Muscle layer of colon (tissue), 2 donors: ENCODE measurements around the gene MAGI2.

Source experiments
- H3K27ac ChIP-seq: one replicate; pipeline ENCODE4 v1.7.0; 2013; ENCODE audit warnings: low read depth, mild to moderate bottlenecking, low read length, moderate library complexity
- H3K27me3 ChIP-seq, 2 donors: one replicate each; pipeline ENCODE4 v1.7.0; 2013; ENCODE audit warnings: low read length in 2 of 2, mild to moderate bottlenecking in 2 of 2; ENCODE audit not compliant: insufficient read depth in 2 of 2, control insufficient read depth in 1 of 2
- H3K36me3 ChIP-seq: one replicate; pipeline ENCODE4 v1.7.0; 2013; ENCODE audit warnings: mild to moderate bottlenecking, low read length; ENCODE audit not compliant: insufficient read depth
- H3K4me1 ChIP-seq: one replicate; pipeline ENCODE4 v1.7.0; 2013; ENCODE audit warnings: mild to moderate bottlenecking, low read length; ENCODE audit not compliant: insufficient read depth
- H3K4me3 ChIP-seq, 2 donors: one replicate each; pipeline ENCODE4 v1.7.0; 2013; ENCODE audit warnings: low read length in 2 of 2, low read depth in 1 of 2, mild to moderate bottlenecking in 1 of 2, moderate library complexity in 1 of 2
- H3K9ac ChIP-seq: one replicate; pipeline ENCODE4 v1.7.0; 2013; ENCODE audit warnings: low read length
- H3K9me3 ChIP-seq: one replicate; pipeline ENCODE4 v1.7.0; 2013; ENCODE audit warnings: mild to moderate bottlenecking, low read length
- donor health status: abdominal sarcoma.
- donor health status: Adenocarcinoma of cecum.

Gene MAGI2

DNA sequence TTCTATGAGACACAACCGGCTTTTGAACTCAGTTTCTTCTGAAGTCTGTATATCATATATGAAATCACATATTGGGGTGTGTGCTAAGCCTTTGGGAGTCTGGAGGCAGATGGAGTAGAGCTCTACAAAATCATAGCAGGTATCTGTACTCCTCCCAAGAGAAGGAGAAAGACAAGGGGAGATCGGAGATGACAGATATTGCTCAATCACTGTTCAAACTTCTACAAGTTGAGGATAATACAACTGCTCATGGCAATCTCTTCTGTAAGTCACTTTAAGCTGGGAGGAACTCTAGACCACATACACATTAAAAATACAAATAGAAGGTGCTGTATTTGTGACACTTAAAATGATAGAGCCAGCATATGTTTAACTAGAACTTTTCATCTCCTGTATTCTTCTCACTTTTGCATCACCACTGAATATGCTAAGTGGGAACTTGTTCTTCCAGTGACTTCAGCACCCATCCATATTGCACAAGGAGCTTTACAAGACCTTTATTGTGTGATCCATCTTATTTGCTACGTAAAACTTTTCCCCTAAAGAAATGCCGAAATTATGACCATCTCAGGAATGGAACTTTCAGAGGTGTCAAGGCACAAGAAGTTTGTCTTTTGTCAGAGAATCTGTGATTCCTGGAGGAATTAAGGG lies 1273.5 kb downstream of the MAGI2 start:
- H3K9me3 ChIP-seq, result no peaks in the 10 kb centered on the region
- no peak overlapping the region for H3K27ac ChIP-seq
- no peak overlapping the region for H3K4me3 ChIP-seq
- H3K9ac ChIP-seq, result no peak overlapping the region
- peaks cover 4% of the 10 kb centered on the region for H3K4me1 ChIP-seq
- no peaks in the 10 kb centered on the region for H3K27me3 ChIP-seq
- no peaks in the 10 kb centered on the region for H3K36me3 ChIP-seq

DNA sequence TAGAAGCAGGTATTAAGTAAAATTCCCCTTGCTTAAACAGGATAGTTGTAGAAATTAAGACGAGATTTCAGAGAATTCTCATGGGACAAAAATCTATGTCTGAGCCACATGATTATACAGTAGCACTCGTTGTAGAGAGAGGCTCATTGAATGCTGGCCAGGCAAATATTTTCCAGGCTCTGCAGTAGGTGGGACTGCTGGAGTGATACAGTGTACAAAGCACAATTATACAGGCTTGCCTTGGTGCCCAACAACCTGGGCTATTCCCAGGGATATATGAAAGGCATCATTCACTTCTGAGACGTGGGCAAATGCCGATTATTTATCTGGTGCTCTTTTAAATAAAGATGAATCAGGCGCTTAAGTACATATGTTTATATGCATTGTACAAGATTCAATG lies 1274.3 kb downstream of the MAGI2 start:
- H3K27me3 ChIP-seq, result no peaks in the 10 kb centered on the region

DNA sequence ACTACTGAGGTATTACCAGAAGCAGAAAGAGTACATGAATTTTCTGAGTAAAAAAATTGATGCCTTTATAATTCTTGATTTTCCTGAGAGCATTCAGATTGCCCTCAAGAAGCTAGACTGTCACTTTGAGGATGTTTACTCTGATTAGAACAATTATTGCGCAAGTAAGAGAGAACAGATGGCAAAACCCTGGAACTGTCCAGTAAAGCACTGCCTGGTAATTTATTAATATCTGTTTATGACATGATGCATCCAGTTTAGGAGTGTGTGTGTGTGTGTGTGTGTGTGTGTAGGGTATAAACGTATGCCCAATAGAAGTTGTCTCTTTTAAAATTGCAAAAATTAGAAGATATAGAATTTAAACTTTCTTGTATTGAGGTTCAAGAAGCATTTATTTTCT lies 1275.1 kb downstream of the MAGI2 start:
- Histone ChIP-seq H3K27me3 (no peaks in the 10 kb centered on the region), H3K36me3 (no peaks in the 10 kb centered on the region), H3K4me1 (peaks cover 4% of the 10 kb centered on the region), H3K27ac (no peak overlapping the region), H3K9ac (no peak overlapping the region), H3K9me3 (no peaks in the 10 kb centered on the region), H3K4me3 (no peak overlapping the region)

More for the DNA sequence above, 1274.3 kb downstream of the MAGI2 start:
- Histone ChIP-seq H3K27ac (no peak overlapping the region), H3K4me1 (peaks cover 4% of the 10 kb centered on the region), H3K9me3 (no peaks in the 10 kb centered on the region), H3K36me3 (no peaks in the 10 kb centered on the region), H3K9ac (no peak overlapping the region), H3K4me3 (no peak overlapping the region)

DNA sequence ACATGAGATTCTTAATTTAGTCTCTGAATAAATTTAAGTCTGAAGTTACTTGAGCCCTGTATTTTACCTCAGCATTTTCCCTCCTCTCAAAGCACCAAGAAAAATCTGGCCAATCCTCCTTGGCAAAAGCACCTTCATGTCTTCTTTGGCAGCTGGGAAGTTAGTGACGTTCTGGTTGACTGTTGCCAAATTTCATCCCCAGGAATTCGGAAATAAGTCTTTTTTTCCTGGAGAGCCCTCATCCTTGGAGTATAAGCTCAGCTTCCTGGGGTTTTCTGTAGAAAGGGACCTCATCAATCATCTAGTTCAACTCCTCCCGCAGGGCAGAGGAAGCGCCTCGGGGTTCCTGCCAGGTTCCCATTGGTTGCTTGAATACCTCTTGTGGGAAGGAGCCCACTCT lies 1277.3 kb downstream of the MAGI2 start:
- H3K27ac ChIP-seq, result no peak overlapping the region
- peaks cover 10% of the 10 kb centered on the region for H3K4me1 ChIP-seq
- peak overlapping the region in 1 of 2 donors; percentile 4 for H3K4me3 ChIP-seq
- no peaks in the 10 kb centered on the region for H3K27me3 ChIP-seq
- no peaks in the 10 kb centered on the region for H3K9me3 ChIP-seq
- H3K36me3 ChIP-seq, result no peaks in the 10 kb centered on the region
- H3K9ac ChIP-seq, result no peak overlapping the region

DNA sequence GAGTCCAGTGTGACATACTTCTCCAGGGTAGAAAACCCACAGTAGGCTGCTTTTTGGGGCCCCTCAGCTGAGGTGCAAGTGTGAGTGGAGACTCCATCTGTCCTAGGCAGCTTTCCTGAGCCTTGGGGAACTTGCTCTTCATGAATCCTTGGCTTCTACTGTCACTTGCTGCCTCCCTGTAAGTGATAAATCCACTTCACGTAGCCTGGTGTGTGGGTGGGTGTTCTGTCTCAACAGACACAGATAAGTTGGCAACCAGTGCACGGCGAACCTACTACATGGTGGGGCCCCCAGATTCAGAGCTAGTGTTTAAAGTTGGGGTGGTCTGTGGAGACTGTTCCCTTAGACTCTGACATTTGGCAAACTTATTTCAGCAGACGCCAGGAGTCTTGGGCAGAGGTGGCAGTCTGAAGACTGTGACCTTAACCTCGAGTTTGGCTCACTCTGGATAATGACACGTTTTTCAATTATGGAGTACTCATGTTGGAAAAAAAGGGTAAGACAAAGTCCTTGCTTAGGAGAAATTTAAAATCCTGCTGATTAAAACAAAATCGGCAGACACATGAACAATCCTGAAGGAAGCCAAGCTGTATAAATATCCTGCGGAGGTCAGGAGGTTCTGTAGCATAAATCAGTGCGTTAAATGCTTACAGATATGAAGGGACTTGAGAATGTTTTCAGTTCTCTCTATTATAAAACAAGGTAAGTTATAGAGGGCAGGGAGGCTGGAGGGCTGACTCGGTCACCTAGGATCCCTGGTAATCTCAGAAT lies 1278.0 kb downstream of the MAGI2 start:
- no peaks in the 10 kb centered on the region for H3K9me3 ChIP-seq
- H3K4me1 ChIP-seq, result peaks cover 10% of the 10 kb centered on the region
- no peak overlapping the region for H3K9ac ChIP-seq
- no peak overlapping the region for H3K27ac ChIP-seq
- no peaks in the 10 kb centered on the region for H3K27me3 ChIP-seq
- H3K4me3 ChIP-seq, result no peak overlapping the region
- H3K36me3 ChIP-seq, result no peaks in the 10 kb centered on the region

DNA sequence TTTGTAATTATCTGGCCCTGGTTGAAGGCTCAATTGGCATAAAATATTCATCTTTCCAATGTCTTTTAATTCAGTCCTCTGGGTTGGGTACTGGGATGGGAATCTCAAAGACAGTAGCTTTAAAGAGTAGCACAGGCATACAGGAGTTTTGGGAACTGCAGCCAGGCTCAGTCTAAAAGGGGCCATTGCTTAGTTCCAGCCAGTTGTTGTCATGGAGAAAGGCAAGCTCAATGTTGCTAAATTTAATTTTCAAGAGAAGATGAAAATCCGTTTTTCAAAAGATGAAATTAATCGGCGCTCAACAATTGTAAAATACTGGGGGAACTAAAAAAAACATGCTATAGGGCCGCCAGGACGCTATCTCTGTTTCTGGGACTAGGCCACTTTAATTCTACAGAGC lies 1279.8 kb downstream of the MAGI2 start:
- peaks cover 10% of the 10 kb centered on the region for H3K4me1 ChIP-seq
- H3K27ac ChIP-seq, result no peak overlapping the region
- no peaks in the 10 kb centered on the region for H3K36me3 ChIP-seq
- H3K9ac ChIP-seq, result no peak overlapping the region
- H3K27me3 ChIP-seq, result no peaks in the 10 kb centered on the region
- no peak overlapping the region for H3K4me3 ChIP-seq
- no peaks in the 10 kb centered on the region for H3K9me3 ChIP-seq

DNA sequence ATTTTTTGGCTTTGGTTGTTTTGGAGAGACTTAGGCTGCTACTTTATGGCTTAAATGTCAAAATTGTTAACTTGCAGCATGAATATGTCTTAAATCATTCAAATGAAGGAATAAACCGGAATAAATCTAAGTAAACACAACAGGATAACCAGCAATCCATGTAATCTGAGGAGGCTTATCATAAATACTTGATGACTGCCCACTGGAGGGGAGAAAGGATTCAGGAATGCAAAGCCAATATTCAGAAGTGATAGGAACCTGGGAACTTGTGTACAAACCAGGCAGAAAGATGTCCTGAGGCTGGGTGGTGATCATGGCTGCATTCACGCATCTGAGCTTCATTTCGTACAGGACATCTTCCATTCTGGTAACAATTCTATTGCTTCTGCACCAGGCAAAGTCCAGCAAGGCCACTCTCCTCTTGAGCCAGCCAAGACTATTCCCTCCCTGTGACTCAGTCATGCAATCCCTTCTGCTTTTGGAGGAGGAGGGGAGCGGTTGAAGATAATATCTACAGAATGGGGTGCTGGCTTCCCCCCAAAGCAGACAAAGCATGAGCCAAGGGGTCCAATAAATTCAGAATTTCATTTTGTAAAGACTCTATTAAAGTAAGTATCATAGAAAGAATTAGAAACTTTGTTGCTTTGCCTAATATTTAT lies 1280.4 kb downstream of the MAGI2 start:
- no peaks in the 10 kb centered on the region for H3K27me3 ChIP-seq
- no peak overlapping the region for H3K4me3 ChIP-seq
- no peak overlapping the region for H3K27ac ChIP-seq
- H3K4me1 ChIP-seq, result peaks cover 10% of the 10 kb centered on the region
- H3K9me3 ChIP-seq, result no peaks in the 10 kb centered on the region
- no peaks in the 10 kb centered on the region for H3K36me3 ChIP-seq
- H3K9ac ChIP-seq, result no peak overlapping the region

DNA sequence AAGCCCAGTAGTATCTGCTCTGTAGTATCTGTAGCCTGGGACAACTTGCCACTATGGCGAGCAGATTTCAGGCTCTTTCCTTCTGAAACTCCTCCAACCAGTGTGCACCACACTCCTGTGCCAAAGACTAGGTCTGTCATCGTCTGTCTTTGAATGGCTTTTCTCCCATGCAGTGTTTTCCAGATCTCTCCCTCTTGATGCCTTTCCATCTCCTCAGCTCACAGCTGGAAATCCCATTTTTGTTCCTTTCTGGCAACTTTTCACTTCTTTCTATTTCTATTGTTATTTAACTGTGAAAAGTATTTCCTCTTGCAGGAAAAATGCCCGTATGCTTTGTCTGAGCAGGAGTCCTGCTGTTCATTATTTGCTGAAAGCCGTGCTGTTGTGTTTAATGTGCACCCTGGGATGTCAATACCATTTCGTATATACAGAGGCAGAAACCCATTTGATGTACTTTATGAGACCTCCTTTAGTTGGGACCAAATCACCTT lies 1281.2 kb downstream of the MAGI2 start:
- no peak overlapping the region for H3K9ac ChIP-seq
- no peaks in the 10 kb centered on the region for H3K27me3 ChIP-seq
- H3K27ac ChIP-seq, result no peak overlapping the region
- no peak overlapping the region for H3K4me3 ChIP-seq
- H3K4me1 ChIP-seq, result peaks cover 10% of the 10 kb centered on the region
- H3K36me3 ChIP-seq, result no peaks in the 10 kb centered on the region
- H3K9me3 ChIP-seq, result no peaks in the 10 kb centered on the region

DNA sequence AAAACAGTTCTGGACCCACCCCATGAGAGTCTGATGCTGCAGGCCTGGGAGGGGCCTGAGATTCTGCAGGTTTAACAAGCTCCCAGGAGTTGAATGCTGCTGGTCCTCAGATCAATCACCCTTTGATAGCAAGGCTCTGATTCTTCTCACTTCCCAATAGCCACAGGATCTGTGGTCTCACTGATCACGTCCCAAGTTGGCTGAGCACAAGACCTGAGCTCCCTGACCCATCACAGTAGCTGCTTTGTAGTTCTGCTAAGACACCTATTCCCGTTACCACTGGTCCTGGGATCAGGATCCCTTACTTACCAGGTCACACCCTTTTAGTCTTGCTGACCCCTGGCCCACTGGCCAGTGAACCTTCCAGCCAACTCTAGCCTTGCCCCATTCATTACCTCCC lies 1282.1 kb downstream of the MAGI2 start:
- peaks cover 10% of the 10 kb centered on the region for H3K4me1 ChIP-seq
- H3K9me3 ChIP-seq, result no peaks in the 10 kb centered on the region
- H3K27me3 ChIP-seq, result no peaks in the 10 kb centered on the region
- no peak overlapping the region for H3K9ac ChIP-seq
- H3K36me3 ChIP-seq, result no peaks in the 10 kb centered on the region
- no peak overlapping the region for H3K4me3 ChIP-seq
- no peak overlapping the region for H3K27ac ChIP-seq

DNA sequence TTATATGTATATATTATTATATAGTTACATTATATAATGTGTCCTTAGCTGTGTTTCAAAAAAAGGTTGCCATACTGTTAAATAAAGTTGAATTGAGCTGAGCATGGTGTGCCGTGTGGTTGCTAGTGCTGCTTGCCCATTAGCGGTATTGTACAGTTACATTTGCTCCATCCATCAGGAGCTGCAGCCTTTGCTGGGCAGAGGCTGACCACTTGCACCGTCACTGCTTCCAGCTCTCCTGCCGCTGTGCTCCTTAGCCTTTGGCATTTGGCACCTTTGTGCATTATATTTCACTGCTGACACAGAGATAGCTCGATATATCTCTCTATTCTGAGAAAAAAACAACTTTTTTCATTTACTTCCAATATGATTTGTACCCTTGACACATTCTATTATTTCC lies 1282.7 kb downstream of the MAGI2 start:
- Histone ChIP-seq H3K4me3 (no peak overlapping the region), H3K36me3 (no peaks in the 10 kb centered on the region), H3K27ac (no peak overlapping the region), H3K9me3 (no peaks in the 10 kb centered on the region), H3K9ac (no peak overlapping the region), H3K27me3 (no peaks in the 10 kb centered on the region), H3K4me1 (peaks cover 7% of the 10 kb centered on the region)

DNA sequence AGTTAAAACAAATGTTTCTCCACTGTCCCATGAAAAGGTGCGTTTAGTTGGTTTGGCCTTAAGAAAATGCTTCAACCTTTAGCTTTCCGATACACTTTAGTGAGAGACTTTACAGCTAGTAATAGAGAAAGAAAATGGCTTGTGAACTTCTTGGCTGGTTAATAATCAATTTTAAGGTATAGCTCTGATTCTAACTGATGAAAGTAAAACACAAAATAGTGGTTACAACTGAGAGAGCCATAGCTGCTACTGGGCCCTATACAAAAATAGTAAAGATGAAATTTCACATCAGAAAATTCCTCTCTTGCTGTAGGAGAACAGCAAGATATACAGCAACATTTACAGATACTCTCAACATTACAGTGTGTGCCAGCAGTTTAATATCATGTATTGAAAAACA lies 1283.5 kb downstream of the MAGI2 start:
- no peaks in the 10 kb centered on the region for H3K36me3 ChIP-seq
- H3K9me3 ChIP-seq, result no peaks in the 10 kb centered on the region
- H3K4me3 ChIP-seq, result no peak overlapping the region
- peaks cover 6% of the 10 kb centered on the region for H3K4me1 ChIP-seq
- no peak overlapping the region for H3K27ac ChIP-seq
- H3K27me3 ChIP-seq, result no peaks in the 10 kb centered on the region
- H3K9ac ChIP-seq, result no peak overlapping the region
